Transverse colon (tissue), 4 donors: ENCODE results near the gene POLR1G. TPM values are rescaled to one million over a fixed set of nuclear protein-coding genes. Genes with fewer than 3 reads are reported as not detected.

ENCODE experiments used
- DNase-seq: peaks from one replicate; pipeline ENCODE4 v3.0.0-alpha.2; 2019
- H3K27ac ChIP-seq, 4 donors: fragments of 200-600 bp; sonication (generic); 2 replicates each; pipeline ENCODE4 v1.5.1; 2016 to 2018; ENCODE audit warnings: inconsistent platforms in 4 of 4
- H3K27me3 ChIP-seq: fragments of 200-600 bp; sonication (generic); 2 replicates; pipeline ENCODE4 v1.5.1; 2017; ENCODE audit warnings: inconsistent platforms
- H3K36me3 ChIP-seq, 4 donors: fragments of 200-600 bp; sonication (generic); 2 replicates each; pipeline ENCODE4 v1.5.1; 2017 to 2019; ENCODE audit warnings: inconsistent platforms in 4 of 4
- H3K4me1 ChIP-seq, 4 donors: fragments of 200-600 bp; sonication (generic); 2 replicates each; pipeline ENCODE4 v1.5.1; 2017 to 2020; ENCODE audit warnings: inconsistent platforms in 4 of 4
- H3K4me3 ChIP-seq, 4 donors: fragments of 200-600 bp; sonication (generic); 1 replicate in 1 of 4; 2 replicates in 3 of 4; pipeline versions ENCODE4 v1.5.1 to v1.6.1; 2017 to 2019; ENCODE audit warnings: inconsistent platforms in 4 of 4
- H3K9me3 ChIP-seq, 2 donors: fragments of 200-600 bp; sonication (generic); 2 replicates each; pipeline ENCODE4 v1.5.1; 2017 to 2019; ENCODE audit warnings: inconsistent platforms in 2 of 2
- CTCF ChIP-seq, 5 experiments: fragments of 200-600 bp in 3 of 5; fragments of 450-650 bp in 2 of 5; sonication (generic) in 3 of 5; IDR thresholded peaks; 1 replicate in 2 of 5; 2 replicates in 3 of 5; pipeline ENCODE4 v1.5.1; 2016 to 2017; ENCODE audit warnings: antibody characterized with exemption in 5 of 5, inconsistent platforms in 3 of 5, mild to moderate bottlenecking in 2 of 5, moderate library complexity in 1 of 5
- EP300 ChIP-seq: sonication (generic); formaldehyde crosslinking; IDR thresholded peaks from one replicate; pipeline ENCODE4 v1.6.1; 2017; ENCODE audit warnings: antibody characterized with exemption, low read depth
- POLR2A ChIP-seq: fragments of 450-650 bp; IDR thresholded peaks from one replicate; pipeline ENCODE4 v1.6.1; 2016; ENCODE audit warnings: antibody characterized with exemption, mild to moderate bottlenecking, moderate library complexity
- POLR2AphosphoS5 ChIP-seq, 3 donors: sonication (generic); formaldehyde crosslinking; IDR thresholded peaks; one replicate each; pipeline ENCODE4 v1.6.1; 2016; ENCODE audit warnings: antibody characterized with exemption in 3 of 3
- WGBS, 2 donors: methylation state at CpG; one replicate each; pipeline ENCODE4 v1.1.5; 2018; ENCODE audit warnings: low coverage in 1 of 2; 5-methylcytosine and 5-hydroxymethylcytosine counted together
- in situ Hi-C, 4 donors: fragments of 200-750 bp; cut with MboI; loops; one replicate each; pipeline versions ENCODE4 v1.15.0 to v1.15.1; 2017; ENCODE audit warnings: low sequenced_read_pairs in 3 of 4, low pct_ligation_motif_present in 1 of 4, low pct_unique_long_range_greater_than_20kb in 1 of 4
- intact Hi-C: fragments of 100-400 bp; cut with DNase I; formaldehyde crosslinking; loops from one replicate; pipeline ENCODE4 v1.15.1; 2023; ENCODE audit warnings: low total_unique reads
- total RNA-seq, 4 donors: library from RNA; depleted of rRNA; stranded (reverse); fragments of >200 nt; gene quantifications; one replicate each; pipeline ENCODE4 v1.1.0, GENCODE V29; 2016

Gene POLR1G
- total RNA-seq, 4 donors from 2014 or later, result 1.00 to 3.5 (median 1.2) TPM

GRCh38 chr19:45368737-45369340 is 37.6 kb upstream of the POLR1G start:
- Histone ChIP-seq H3K36me3 (no peaks in the 10 kb centered on the region), H3K4me3 (no peak overlapping the region), H3K27me3 (no peaks in the 10 kb centered on the region), H3K27ac (no peak overlapping the region), H3K4me1 (peaks cover 0 to 15% (median 7%) of the 10 kb centered on the region in 4 donors), H3K9me3 (no peaks in the 10 kb centered on the region)
- intact Hi-C loops, result no loop called here
- TF ChIP-seq POLR2AphosphoS5 (IDR thresholded peaks at IDR 0.05), result no peak
- no peak for TF ChIP-seq CTCF (IDR thresholded peaks at IDR 0.05)
- TF ChIP-seq EP300, result no peak
- TF ChIP-seq POLR2A, result no peak
- WGBS, 2 donors, result 95 to 100% methylated on average over 3 to 11 of the region's 11 CpGs
- no peak for DNase-seq
- in situ Hi-C loops, result no loop called here

GRCh38 chr19:45370410-45371204 is 35.8 kb upstream of the POLR1G start, which contains the start of gene ERCC2:
Gene ERCC2, minus strand, starts transcription at chr19:45370573. Its CDS starts 33 bp downstream, at chr19:45370540.
- in situ Hi-C loops, result no loop called here

GRCh38 chr19:45376045-45376724 is 30.3 kb upstream of the POLR1G start:
- no peak overlapping the region for H3K4me3 ChIP-seq
- H3K27me3 ChIP-seq, result no peaks in the 10 kb centered on the region
- DNase-seq, result no peak
- H3K36me3 ChIP-seq, result no peaks in the 10 kb centered on the region
- no peak overlapping the region for H3K27ac ChIP-seq
- intact Hi-C loops, result no loop called here
- TF ChIP-seq POLR2A (no peak), EP300 (no peak), CTCF (IDR thresholded peaks at IDR 0.05) (no peak), POLR2AphosphoS5 (IDR thresholded peaks at IDR 0.05) (no peak)
- peaks cover 0 to 3% (median 0%) of the 10 kb centered on the region in 4 donors for H3K4me1 ChIP-seq
- 58 to 62% methylated on average over 4 to 13 of the region's 13 CpGs for WGBS, 2 donors
- H3K9me3 ChIP-seq, result no peaks in the 10 kb centered on the region
- in situ Hi-C loops, result no loop called here

More at GRCh38 chr19:45370410-45371204, 35.8 kb upstream of the POLR1G start, which contains the start of gene ERCC2:
- H3K4me3 ChIP-seq, result peak within 1 kb of the TSS; percentile 81 to 99 (median 91)
- peak within 1 kb of the TSS; percentile 83 to 87 (median 84) for H3K27ac ChIP-seq
- peaks cover 0 to 15% (median 7%) of the 10 kb centered on the region in 4 donors for H3K4me1 ChIP-seq
- TF ChIP-seq EP300 (no peak), POLR2AphosphoS5 (IDR thresholded peaks at IDR 0.05) (peak in 1 of 3 donors; percentile 29), POLR2A (peak; percentile 13)
- no peaks in the 10 kb centered on the region for H3K9me3 ChIP-seq
- DNase-seq, result peak; percentile 99
- 0 to 3% methylated on average over 13 to 54 of the region's 55 CpGs for WGBS, 2 donors
- H3K36me3 ChIP-seq, result no peaks in the 10 kb centered on the region
- no peaks in the 10 kb centered on the region for H3K27me3 ChIP-seq
- intact Hi-C loops, result no loop called here

GRCh38 chr19:45380107-45380506 is 26.3 kb upstream of the POLR1G start:
- in situ Hi-C loops, result no loop called here
- no peak for DNase-seq
- TF ChIP-seq POLR2A (no peak), POLR2AphosphoS5 (IDR thresholded peaks at IDR 0.05) (no peak), CTCF (IDR thresholded peaks at IDR 0.05) (no peak), EP300 (no peak)
- no peaks in the 10 kb centered on the region for H3K9me3 ChIP-seq
- intact Hi-C loops, result no loop called here
- H3K27me3 ChIP-seq, result peaks cover 8% of the 10 kb centered on the region
- H3K36me3 ChIP-seq, result no peaks in the 10 kb centered on the region
- WGBS, 2 donors, result 83 to 91% methylated on average over 1 of the region's 1 CpG
- no peak overlapping the region for H3K27ac ChIP-seq
- no peaks in the 10 kb centered on the region for H3K4me1 ChIP-seq
- no peak overlapping the region for H3K4me3 ChIP-seq
